Measurements from ENCODE around the gene TMEM54.
A peak's percentile ranks its signal among the peaks of the same experiment; 100 is the strongest.
"Not testable (repeated sequence)": the region's sequence is repeated elsewhere in the genome, so short reads cannot be mapped to it uniquely, and the experiment has no call there.

The TMEM54 gene

DNA sequence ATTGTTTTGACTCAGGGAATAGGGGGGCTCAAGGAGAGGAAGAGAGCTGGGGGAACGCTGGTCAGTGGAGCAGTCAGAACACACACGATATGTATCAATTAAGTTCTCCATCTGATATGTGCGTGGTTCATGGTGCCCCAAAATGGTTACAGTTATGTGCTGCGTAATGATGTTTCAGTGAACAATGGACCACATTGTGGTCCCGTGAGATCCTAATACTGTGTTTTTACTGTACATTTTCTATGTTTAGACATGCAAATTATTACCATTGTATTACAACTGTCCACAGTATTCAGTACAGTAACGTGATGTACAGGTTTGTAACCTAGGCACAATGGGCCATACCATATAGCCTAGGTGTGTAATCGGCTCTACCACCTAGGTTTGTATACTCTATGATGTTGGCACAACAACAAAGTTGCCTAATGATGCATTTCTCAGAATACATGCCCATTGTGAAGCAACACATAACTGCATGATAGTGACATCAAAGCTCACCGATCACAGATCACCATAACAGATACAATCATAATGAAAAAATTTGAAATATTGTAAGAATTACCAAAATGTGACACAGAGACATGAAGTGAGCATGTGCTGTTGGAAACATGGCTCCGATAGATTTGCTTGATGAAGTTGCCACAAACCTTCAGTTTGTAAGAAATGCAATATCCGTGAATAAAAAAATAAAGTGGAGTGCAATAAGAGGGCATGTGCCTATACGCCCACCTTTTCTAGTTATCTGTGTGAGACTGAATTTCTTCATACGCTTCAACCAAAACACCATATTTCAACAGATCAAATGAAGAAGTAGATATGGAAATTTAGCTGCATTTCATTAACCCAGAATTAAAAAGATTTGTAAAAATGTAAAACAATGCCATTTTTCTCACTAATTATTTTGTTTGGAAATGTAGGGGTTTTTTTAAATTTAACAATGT lies 14.8 kb upstream of the TMEM54 start:
- no peaks in the 10 kb centered on the region for H4K20me1 ChIP-seq

GRCh38 chr1:32910319-32910718 lies 9.1 kb upstream of the TMEM54 start:
- no peaks in the 10 kb centered on the region for H3K27me3 ChIP-seq
- H3K9me3 ChIP-seq (replicated peaks in 1 of 11): peaks cover 0 to 7% (median 4%) of the 10 kb centered on the region in 11 experiments; a peak in 9 of 22 replicates
- no peaks in the 10 kb centered on the region for H4K20me1 ChIP-seq
- no peak overlapping the region for H3K4me2 ChIP-seq
- H3K36me3 ChIP-seq: no peaks in the 10 kb centered on the region
- no peak overlapping the region for H3K4me3 ChIP-seq
- H3K27ac ChIP-seq: no peak overlapping the region
- TF ChIP-seq Cebpa-rat (IDR thresholded peaks at IDR 0.05): no peak
- peaks cover 0 to 17% (median 7%) of the 10 kb centered on the region in 10 experiments; a peak in 10 of 20 replicates for H3K4me1 ChIP-seq
- H3K9ac ChIP-seq: no peak overlapping the region

More for the DNA sequence above, 14.8 kb upstream of the TMEM54 start:
- Histone ChIP-seq H3K36me3 (no peaks in the 10 kb centered on the region), H3K4me2 (no peak overlapping the region), H3K27ac (no peak overlapping the region), H3K9ac (no peak overlapping the region), H3K4me3 (no peak overlapping the region), H3K9me3 (replicated peaks in 1 of 11) (no peaks in the 10 kb centered on the region), H3K4me1 (peaks cover 6 to 22% (median 14%) of the 10 kb centered on the region in 10 experiments; a peak in 17 of 20 replicates), H3K27me3 (no peaks in the 10 kb centered on the region)
- TF ChIP-seq Cebpa-rat (IDR thresholded peaks at IDR 0.05): no peak

DNA sequence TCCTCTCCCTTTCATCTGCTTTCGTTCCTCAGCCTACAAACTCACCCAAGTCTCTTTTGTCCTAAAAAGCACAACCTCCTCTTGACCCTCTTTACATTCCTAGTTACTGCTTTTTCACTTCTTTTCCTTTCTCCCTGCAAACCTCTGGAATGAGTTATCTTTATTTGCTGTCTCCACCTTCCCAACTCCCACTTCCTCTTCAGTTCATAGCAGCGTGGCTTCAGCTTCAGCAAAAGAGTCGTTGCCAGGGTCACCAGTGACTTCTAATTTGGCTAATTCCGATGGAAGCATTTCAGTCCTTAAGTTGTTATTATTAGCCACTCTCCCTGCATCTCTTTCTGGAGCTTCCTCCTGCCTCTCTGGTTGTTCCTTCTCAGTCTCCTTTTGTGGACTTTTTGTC lies 6.2 kb upstream of the TMEM54 start:
- peaks cover 0 to 7% (median 4%) of the 10 kb centered on the region in 11 experiments; a peak in 9 of 22 replicates for H3K9me3 ChIP-seq (replicated peaks in 1 of 11)

GRCh38 chr1:32906654-32907053 lies 5.5 kb upstream of the TMEM54 start:
- Histone ChIP-seq H3K27ac (no peak overlapping the region), H3K36me3 (no peaks in the 10 kb centered on the region), H3K4me2 (no peak overlapping the region), H3K27me3 (peaks cover 0 to 2% (median 0%) of the 10 kb centered on the region in 11 experiments; a peak in 4 of 22 replicates), H3K4me3 (no peak overlapping the region), H3K4me1 (peaks cover 0 to 17% (median 7%) of the 10 kb centered on the region in 10 experiments; a peak in 12 of 20 replicates), H3K9me3 (replicated peaks in 1 of 11) (peaks cover 0 to 7% (median 4%) of the 10 kb centered on the region in 11 experiments; a peak in 9 of 22 replicates), H3K9ac (no peak overlapping the region), H4K20me1 (no peaks in the 10 kb centered on the region)
- no peak for TF ChIP-seq Cebpa-rat (IDR thresholded peaks at IDR 0.05)

More for the DNA sequence above, 6.2 kb upstream of the TMEM54 start:
- Histone ChIP-seq H3K9ac (no peak overlapping the region), H3K4me3 (no peak overlapping the region), H3K36me3 (no peaks in the 10 kb centered on the region), H3K27ac (no peak overlapping the region), H3K27me3 (no peaks in the 10 kb centered on the region), H3K4me2 (peak overlapping the region in 5 of 11 experiments; percentile 8 to 60 (median 43); a peak in 9 of 22 replicates), H3K4me1 (peaks cover 0 to 17% (median 7%) of the 10 kb centered on the region in 10 experiments; a peak in 10 of 20 replicates), H4K20me1 (no peaks in the 10 kb centered on the region)
- TF ChIP-seq Cebpa-rat (IDR thresholded peaks at IDR 0.05): no peak

DNA sequence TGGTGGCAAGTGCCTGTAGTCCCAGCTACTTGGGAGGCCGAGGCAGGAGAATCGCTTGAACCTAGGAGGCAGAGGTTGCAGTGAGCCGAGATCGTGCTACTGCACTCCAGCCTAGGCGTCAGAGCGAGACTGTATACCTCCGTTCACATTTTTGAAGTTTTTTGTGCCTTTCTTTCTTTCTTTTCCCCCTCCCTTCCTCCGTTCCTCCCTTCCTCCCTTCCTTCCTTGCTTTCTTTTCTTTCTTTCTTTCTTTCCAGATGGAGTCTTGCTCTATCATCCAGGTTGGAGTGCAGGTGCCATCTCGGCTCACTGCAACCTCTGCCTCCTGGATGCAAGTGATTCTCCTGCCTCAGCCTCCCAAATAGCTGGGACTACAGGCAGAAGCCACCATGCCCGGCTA lies 4.4 kb upstream of the TMEM54 start:
- H3K36me3 ChIP-seq; H3K27ac ChIP-seq; H3K9ac ChIP-seq; H3K4me3 ChIP-seq; H3K27me3 ChIP-seq; H3K4me2 ChIP-seq; H3K9me3 ChIP-seq (replicated peaks in 1 of 11); H4K20me1 ChIP-seq: not testable (repeated sequence)
- peaks cover 4 to 20% (median 11%) of the 10 kb centered on the region in 10 experiments for H3K4me1 ChIP-seq

DNA sequence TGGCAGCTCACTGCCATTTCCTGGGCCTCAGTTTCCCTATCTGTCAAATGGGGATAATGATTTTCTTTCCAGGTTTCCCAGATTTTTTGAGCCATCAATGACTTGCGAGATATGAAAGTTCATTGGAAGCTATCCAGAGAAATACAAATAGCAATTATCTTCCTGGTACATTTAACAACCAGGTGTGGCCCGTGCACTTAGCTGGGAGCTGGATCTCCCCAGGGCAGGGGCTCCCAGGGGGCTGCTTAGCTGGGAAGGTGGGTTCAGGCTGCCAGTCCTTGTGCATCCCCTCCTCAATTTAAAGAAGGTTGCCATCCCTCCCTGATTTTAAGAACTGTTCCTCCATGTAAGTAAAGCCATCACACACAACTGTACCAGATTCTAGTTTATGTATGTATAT lies 3.6 kb upstream of the TMEM54 start:
- TF ChIP-seq Cebpa-rat (IDR thresholded peaks at IDR 0.05): no peak
- Histone ChIP-seq H3K9ac (no peak overlapping the region), H4K20me1 (peaks cover 0 to 7% (median 0%) of the 10 kb centered on the region in 11 experiments; a peak in 1 of 22 replicates), H3K36me3 (no peaks in the 10 kb centered on the region), H3K27me3 (peaks cover 0 to 11% (median 0%) of the 10 kb centered on the region in 11 experiments; a peak in 6 of 22 replicates), H3K4me2 (no peak overlapping the region), H3K27ac (no peak overlapping the region), H3K9me3 (replicated peaks in 1 of 11) (no peaks in the 10 kb centered on the region), H3K4me1 (peaks cover 12 to 24% (median 18%) of the 10 kb centered on the region in 10 experiments), H3K4me3 (no peak overlapping the region)

- Histone ChIP-seq H4K20me1 (peaks cover 0 to 11% (median 0%) of the 10 kb centered on the region in 11 experiments; a peak in 2 of 22 replicates), H3K36me3 (no peaks in the 10 kb centered on the region), H3K9me3 (replicated peaks in 1 of 11) (no peaks in the 10 kb centered on the region), H3K9ac (no peak overlapping the region), H3K4me1 (peaks cover 15 to 24% (median 20%) of the 10 kb centered on the region in 10 experiments), H3K4me3 (no peak overlapping the region), H3K27me3 (peaks cover 0 to 11% (median 0%) of the 10 kb centered on the region in 11 experiments; a peak in 6 of 22 replicates), H3K4me2 (no peak overlapping the region), H3K27ac (no peak overlapping the region)
- TF ChIP-seq Cebpa-rat (IDR thresholded peaks at IDR 0.05): no peak
Measured at GRCh38 chr1:32903991-32904785, 3.0 kb upstream of the TMEM54 start.

DNA sequence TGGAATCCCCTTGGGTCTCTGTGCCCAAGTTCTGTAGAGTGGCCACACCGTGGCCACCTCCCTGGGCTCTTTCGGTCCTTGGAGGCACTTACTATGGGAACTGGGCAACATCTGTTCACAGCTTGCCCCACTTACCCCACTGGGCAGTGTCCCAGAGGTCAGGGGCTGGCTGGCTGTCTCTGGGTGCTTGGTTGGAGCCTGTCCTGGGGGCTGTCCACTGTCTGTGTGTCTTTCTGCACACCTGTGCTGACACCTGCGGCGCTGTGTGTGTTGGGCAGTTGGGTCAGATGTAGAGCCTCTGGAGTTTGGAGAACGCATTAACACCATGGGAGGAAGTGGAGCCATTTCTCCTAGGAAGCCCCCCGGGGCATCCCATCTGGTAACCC lies 1.3 kb upstream of the TMEM54 start:
- H3K4me3 ChIP-seq: no peak overlapping the region
- H3K4me2 ChIP-seq: no peak overlapping the region
- H3K36me3 ChIP-seq: no peaks in the 10 kb centered on the region
- peaks cover 0 to 11% (median 0%) of the 10 kb centered on the region in 11 experiments; a peak in 6 of 22 replicates for H3K27me3 ChIP-seq
- peaks cover 0 to 14% (median 0%) of the 10 kb centered on the region in 11 experiments; a peak in 3 of 22 replicates for H4K20me1 ChIP-seq
- H3K4me1 ChIP-seq: peaks cover 7 to 21% (median 16%) of the 10 kb centered on the region in 10 experiments
- H3K27ac ChIP-seq: no peak overlapping the region
- no peak overlapping the region for H3K9ac ChIP-seq
- H3K9me3 ChIP-seq (replicated peaks in 1 of 11): no peaks in the 10 kb centered on the region
- TF ChIP-seq Cebpa-rat (IDR thresholded peaks at IDR 0.05): no peak

All from BLaER1 treated with 17β-estradiol and CSF1 and Interleukin-3, amounts not matched to agents 10 nM and 100 nM (cell line).